CD4-positive, alpha-beta T cell treated with Interleukin-15 for 1 hour (primary cell): ENCODE measurements around the gene DIPK1B.
"Not testable (repeated sequence)": the region's sequence is repeated elsewhere in the genome, so short reads cannot be mapped to it uniquely, and the experiment has no call there.

ENCODE experiments used
- DNase-seq: peaks from one replicate; pipeline ENCODE4 v3.0.0-alpha.2; 2020

Gene DIPK1B

DNA sequence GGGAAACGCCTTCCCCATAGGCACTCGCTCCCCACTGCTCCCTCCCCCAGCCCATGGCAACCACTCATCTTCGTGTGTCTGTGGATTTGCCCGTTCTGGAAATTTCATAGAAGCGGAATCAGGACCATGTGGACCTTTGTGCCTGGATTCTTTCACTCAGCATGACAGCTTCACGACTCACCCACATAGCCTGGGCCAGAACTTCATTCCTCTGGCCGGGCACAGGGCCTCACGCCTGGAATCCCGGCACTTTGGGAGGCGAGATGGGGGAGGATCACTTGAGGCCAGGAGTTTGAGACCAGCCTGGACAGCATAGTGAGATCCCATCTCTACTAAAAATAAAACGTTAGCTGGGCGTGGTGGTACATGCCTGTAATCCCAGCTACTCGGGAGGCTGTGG is 12.1 kb upstream of the DIPK1B start:
- no peak for DNase-seq

DNA sequence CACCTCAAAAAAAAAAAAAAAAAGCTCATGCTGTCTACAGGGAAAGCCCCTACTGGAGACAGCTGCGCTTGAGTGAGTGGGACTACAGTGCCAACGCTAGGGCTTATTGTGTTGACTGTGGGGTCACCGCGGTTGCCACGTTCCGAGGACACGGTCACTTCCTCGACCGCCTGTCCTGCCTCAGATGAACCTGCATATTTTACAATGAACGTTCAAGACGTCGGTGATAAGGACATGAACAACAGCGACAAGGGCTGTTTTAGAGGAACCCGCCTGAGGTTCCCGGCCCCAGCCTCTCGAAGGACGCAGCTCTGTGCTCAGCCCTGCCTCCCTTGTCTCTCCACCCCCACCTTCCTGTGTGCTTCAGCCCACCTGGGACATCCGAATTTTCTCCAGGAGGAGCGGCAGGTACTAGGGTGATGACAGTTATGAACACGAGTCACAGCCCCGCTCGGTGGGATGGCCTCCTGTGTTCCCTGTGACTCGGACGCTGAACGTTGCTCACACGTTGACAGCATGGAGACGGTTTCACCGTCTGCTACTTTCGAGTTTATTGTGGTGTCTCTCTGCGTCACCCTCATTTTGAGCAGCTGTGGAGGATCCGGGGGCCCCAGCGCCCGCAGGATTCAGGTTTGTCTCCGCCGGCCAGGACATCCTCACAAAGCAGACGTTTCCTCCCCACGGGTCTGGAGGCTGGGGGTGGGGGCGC is 11.3 kb upstream of the DIPK1B start:
- DNase-seq = peak; percentile 72

DNA sequence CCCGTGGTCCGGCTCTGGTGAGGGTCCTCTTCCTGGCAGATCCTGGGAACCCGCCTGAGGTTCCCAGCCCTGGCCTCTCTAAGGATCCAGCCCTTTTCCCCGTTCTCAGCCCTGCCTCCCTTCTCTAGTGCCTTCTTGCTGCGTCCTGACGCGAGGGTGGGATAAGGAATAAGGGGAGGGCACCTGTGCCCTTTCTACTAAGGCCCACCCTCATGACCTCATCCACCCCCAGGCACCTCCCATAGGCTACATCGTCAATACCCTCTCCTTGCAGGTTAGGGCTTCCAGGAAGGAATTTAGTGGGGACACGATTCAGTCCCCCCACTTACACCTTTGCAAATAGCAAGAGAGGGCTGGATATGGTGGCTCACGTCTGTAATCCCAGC is 10.7 kb upstream of the DIPK1B start:
- no peak for DNase-seq

- no peak for DNase-seq
Observed at GRCh38 chr9:136703276-136703860, 9.0 kb upstream of the DIPK1B start.

GRCh38 chr9:136704741-136705140 is 7.6 kb upstream of the DIPK1B start:
- DNase-seq = not testable (repeated sequence)

DNA sequence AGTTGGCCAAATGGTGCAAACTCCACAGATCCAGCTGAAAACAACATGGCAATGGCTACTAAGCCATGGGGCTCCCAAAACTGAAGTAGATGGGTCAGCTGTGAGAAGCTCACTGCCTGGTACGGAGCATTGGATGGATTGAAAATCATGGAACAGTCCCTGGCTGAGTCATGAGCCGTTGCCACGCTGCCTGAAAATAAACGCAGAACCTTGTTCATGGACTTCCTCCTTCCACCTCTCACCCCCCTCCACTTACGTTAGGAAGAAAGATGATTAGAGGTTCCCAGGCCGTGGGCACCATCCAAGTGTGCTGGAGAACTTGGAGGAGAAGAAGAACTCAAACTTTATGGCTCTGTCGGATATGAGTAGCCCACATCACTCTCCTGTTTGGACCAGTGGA is 6.8 kb upstream of the DIPK1B start:
- peak; percentile 29 for DNase-seq

GRCh38 chr9:136707011-136707410 is 5.4 kb upstream of the DIPK1B start:
- no peak for DNase-seq

DNA sequence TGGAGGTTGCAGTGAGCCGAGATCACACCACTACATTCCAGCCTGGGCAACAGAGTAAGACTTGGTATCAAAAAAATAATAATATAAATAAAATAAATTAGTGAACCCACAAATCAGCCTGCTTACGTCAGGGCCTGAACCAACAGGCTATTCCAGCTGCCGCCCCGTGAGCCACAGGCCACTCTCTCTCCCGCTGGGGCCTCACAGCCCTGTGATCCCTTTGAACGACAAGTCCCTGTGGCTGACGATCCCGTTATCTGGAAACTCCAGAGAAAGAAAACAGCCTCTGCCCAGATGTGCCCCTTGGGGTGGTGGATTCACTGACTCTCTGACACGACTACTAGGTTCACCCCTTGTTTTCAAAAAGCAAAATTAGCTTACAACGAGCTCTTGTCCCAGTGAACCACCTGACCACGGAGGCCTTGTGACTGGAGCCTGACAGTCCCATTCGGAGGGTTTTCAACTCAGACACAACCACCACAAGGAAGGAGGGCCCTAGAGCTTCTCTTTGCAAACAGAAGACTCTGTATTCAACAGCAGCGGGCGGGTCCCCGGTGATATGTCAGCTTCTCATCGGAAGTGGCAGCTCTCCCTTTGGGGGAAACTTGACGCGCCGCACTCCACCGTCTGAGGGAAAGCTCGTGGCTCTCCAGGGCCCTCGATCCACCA is 4.4 kb upstream of the DIPK1B start:
- no peak for DNase-seq

DNA sequence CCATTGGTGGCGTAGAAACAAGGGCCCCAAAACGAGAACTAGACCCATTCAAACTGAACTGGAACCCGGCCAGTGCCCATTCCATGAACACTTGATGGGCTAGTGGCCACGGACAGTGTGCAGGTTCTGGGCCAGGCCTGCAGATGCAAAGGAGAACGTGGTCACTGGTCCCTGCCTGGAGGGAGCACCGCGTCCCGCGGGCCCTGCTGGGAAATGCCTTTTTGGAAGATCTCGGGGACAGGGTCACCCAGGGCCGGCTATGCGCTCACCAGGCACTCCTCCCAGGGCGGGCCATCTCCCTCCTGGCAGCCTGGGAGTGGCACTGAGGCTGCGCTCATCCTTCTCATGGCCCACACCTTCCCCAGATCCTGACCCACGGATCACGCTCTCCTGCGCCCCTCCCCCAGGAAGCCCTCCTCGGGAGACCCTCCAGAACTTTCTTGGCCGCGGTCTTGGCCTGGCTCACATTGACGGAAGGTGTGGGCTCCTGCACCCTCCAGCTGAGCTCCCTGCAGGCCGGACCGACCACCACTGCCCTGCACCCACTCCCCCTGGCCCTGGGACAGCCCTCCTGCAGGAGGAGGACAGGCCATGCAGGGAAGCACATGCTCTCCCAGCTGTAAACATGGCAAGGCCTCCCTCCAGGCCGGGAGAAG is 2.8 kb upstream of the DIPK1B start:
- DNase-seq = no peak

- no peak for DNase-seq
Observed at GRCh38 chr9:136710543-136710942, 1.8 kb upstream of the DIPK1B start.

DNA sequence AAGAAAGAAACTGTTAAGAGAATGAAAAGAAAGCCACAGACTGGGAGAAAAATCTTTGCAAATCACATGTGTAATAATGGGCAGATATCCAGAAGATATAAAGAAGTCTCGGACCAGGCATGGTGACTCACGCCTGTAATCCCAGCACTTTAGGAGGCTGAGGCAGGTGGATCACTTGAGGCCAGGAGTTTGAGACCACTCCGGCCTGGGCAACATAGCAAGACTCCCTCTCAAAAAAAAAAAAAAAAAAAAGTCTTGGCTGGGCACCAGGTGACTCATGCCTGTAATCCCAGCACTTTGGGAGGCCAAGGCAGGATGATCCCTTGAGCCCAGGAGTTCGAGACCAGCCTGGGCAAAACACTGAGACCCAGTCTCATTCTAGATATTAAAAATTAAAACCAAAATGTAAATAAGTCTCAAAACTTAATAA is 1.1 kb upstream of the DIPK1B start:
- DNase-seq = not testable (repeated sequence)

- DNase-seq = no peak
Observed at GRCh38 chr9:136712690-136713544, 545 bp downstream of the DIPK1B start.

DNA sequence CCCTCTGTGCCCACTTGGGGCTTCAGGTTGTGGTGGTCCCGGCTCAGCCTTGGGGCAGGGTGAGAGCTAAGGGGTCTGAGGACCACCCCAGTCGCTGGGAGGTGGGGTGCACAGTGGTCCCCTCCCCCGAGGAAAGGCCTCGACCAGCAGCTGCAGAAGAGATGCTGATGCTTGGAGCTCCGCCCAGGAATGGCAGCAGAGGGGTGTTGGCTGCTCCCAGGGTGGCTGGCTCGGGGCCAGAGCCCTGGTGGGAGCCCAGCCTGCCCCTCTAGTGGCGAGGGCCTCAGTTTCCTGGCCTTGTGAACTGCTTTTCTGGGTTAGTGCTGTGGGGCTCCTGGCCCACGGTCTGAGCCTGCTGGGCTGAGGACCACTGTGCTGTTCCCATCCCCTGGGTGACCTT is 1.2 kb downstream of the DIPK1B start:
- DNase-seq = no peak

- no peak for DNase-seq
Observed at GRCh38 chr9:136714096-136714892, 1.9 kb downstream of the DIPK1B start.

- no peak for DNase-seq
Observed at GRCh38 chr9:136714893-136715274, 2.5 kb downstream of the DIPK1B start.

- no peak for DNase-seq
Observed at GRCh38 chr9:136717399-136717798, 5.0 kb downstream of the DIPK1B start.

DNA sequence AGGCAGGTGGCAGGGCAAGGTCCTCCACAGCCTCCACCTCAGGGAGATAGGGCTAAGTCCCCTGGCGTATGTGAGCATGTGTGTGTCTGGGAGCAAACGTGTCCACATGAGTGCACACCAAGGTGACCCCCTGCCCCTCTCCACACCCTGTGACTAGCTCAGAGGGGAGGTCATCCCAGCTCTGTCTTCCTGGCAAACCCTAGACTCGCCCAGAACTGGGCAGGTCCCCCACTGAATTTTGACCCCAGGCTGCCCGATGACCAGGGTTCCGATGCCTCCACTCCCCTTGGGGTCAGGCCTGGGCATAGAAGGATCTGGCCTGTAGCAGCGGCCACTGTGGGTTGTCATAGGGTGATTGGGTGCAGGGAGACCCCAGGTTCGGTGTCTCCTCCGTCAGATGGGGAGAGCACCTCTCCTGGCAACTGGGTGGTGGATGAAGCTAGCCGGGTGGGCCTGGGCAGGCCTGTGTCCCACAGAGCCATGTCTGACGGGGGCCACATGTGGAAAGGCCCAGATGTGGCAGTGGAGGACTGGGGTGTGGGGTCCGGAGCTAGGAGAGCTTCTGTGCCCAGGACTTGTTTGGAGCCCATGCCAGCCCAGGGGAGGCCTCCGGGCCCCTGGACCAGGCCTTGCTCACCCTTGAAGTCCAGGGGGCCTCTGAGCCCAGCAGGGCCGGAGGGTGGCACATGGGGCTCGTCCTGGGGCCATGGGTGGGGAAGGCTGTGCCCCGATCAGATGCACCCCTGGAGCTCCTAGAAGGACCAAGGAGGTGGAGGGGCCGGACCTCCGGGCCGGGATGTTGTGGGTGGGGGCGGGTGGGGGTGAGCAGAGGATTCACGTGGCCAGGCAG is 6.2 kb downstream of the DIPK1B start:
- DNase-seq = no peak

GRCh38 chr9:136719195-136719880 is 7.0 kb downstream of the DIPK1B start:
- peak; percentile 54 for DNase-seq

DNA sequence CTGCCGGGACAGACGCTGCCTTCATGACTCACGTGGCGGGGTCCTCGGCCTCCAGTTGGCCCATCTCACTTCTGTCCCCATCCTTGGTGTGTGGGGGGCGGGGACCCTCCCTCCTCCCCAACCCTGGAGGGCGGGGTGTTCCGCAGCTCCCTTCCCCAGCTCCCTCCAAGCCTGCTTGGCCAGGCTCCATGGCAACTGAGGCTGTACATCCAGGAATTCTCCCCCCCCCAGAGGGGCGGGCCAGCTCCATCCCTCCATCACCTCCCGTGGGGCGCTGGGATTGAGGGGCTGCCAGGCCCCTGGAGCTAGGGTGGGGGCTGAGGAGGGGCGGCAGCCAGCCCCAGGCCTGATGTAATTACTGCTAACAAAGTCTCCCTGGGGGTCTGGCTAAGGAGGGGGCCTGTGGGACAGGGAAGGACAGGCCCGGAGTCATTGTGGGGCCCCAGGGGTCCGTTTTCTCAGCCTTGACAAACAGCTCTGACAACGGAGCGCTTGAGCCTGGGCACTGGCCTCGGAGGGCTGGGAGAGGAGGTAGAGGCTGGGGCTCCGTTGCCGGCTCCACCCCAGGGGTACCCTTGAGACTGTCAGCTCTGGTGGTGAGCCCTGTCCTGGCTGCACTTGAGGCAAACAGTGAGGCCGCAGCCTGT is 8.0 kb downstream of the DIPK1B start:
- no peak for DNase-seq

DNA sequence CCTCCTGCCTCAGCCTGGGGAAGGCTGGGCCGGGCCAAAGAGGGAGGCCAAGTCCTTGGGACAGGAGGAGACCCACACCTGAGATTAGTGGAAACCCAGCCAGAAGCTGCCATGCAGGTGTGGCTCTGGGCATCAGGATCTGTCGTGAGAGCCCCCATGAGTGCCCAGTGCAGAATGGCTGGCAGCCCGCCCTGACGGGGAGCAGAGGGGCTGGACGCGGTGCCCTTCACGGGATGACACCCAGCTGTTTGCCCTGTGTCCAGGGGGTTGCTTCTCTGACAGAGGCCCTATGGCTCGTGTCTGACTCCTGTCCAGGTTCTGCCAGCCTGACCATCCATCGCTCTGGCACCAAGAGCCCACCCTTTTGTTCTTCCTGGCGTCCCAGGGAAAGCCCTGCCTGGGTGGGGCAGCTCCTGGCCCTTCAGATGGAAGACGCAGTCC is 8.5 kb downstream of the DIPK1B start:
- no peak for DNase-seq
